Measurements from ENCODE around the gene SMIM41. TPM values are rescaled to one million over a fixed set of nuclear protein-coding genes. Genes with fewer than 3 reads are reported as not detected.

The SMIM41 gene
- total RNA-seq, 4 donors from 2014 or later = 2.1 to 26.6 (median 5.6) TPM

DNA sequence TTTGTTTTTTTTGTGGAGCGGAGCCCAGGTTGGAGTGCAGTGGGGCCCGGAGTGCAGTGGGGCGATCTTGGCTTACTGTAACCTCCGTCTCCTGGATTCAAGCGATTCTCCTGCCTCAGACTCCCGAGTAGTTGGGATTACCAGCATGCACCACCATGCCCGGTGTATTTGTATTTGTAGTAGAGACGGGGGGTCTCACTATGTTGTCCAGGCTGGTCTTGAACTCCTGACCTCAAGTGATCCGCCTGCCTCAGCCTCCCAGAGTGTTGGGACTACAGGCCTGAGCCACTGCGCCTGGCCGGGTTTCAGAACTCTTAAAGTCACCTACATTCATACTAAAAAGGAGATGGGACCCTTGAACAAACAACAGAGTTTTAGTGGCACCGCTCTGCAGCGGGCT, 59.6 kb downstream of the SMIM41 start:
- Histone ChIP-seq H3K36me3 (no peaks in the 10 kb centered on the region), H3K27ac (replicated peaks in 1 of 4) (no peak overlapping the region), H3K9me3 (no peaks in the 10 kb centered on the region), H3K4me1 (no peaks in the 10 kb centered on the region), H3K27me3 (no peaks in the 10 kb centered on the region), H3K4me3 (no peak overlapping the region)
- intact Hi-C loops (cut with DNase I) = no loop called here
- DNase-seq (ENCODE audit: extremely low spot score) = no peak
- 89% methylated on average over 13 of the region's 13 CpGs for WGBS
- TF ChIP-seq POLR2A (IDR thresholded peaks at IDR 0.05; ENCODE audit: low read depth) (no peak), EP300 (IDR thresholded peaks at IDR 0.05) (no peak), CTCF (IDR thresholded peaks at IDR 0.05) (no peak), POLR2AphosphoS5 (IDR thresholded peaks at IDR 0.05) (no peak)

DNA sequence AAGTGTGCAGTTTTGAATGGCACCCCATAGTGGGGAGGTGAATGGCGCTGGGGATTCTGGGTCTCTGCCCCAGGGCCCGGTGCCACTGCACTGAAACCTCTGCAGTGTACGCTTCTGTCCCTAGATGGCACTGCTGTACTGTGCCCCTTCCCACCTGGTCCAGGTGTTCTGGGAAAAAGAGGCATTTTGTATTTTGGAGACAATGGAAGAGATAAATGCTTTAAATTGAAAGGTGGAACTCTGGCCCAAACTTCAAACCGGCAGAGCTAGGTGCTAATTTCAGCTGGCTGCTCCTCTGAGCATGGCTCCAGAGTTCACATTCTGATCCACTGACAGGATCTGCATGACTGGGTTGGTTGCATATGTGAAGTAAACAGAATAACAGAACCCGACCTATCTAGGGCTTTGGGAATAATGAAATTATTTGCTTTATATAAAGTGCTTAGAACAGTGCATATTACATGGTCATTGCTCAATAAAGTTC, 60.1 kb downstream of the SMIM41 start:
- H3K4me3 ChIP-seq = no peak overlapping the region
- H3K27me3 ChIP-seq = no peaks in the 10 kb centered on the region
- intact Hi-C loops (cut with DNase I) = no loop called here
- no peaks in the 10 kb centered on the region for H3K36me3 ChIP-seq
- no peaks in the 10 kb centered on the region for H3K9me3 ChIP-seq
- TF ChIP-seq EP300 (IDR thresholded peaks at IDR 0.05) (no peak), POLR2AphosphoS5 (IDR thresholded peaks at IDR 0.05) (no peak), CTCF (IDR thresholded peaks at IDR 0.05) (peak; percentile 41 to 63 (median 51)), POLR2A (IDR thresholded peaks at IDR 0.05; ENCODE audit: low read depth) (no peak)
- H3K4me1 ChIP-seq = no peaks in the 10 kb centered on the region
- H3K27ac ChIP-seq (replicated peaks in 1 of 4) = no peak overlapping the region
- DNase-seq (ENCODE audit: extremely low spot score) = no peak
- WGBS = 28% methylated on average over 5 of the region's 5 CpGs

- H3K4me1 ChIP-seq = peaks cover 0 to 14% (median 6%) of the 10 kb centered on the region in 4 donors
Observed at GRCh38 chr12:52141306-52141705, 61.8 kb downstream of the SMIM41 start.

GRCh38 chr12:52141875-52142274, 62.4 kb downstream of the SMIM41 start:
- Histone ChIP-seq H3K4me1 (peaks cover 5 to 19% (median 11%) of the 10 kb centered on the region in 4 donors), H3K9me3 (no peaks in the 10 kb centered on the region)
- 85% methylated on average over 6 of the region's 8 CpGs for WGBS

More at GRCh38 chr12:52141306-52141705, 61.8 kb downstream of the SMIM41 start:
- DNase-seq (ENCODE audit: extremely low spot score) = no peak
- TF ChIP-seq POLR2A (IDR thresholded peaks at IDR 0.05; ENCODE audit: low read depth) (no peak), CTCF (IDR thresholded peaks at IDR 0.05) (no peak), POLR2AphosphoS5 (IDR thresholded peaks at IDR 0.05) (no peak), EP300 (IDR thresholded peaks at IDR 0.05) (no peak)
- intact Hi-C loops (cut with DNase I) = no loop called here
- H3K4me3 ChIP-seq = no peak overlapping the region
- 81% methylated on average over 4 of the region's 4 CpGs for WGBS
- no peaks in the 10 kb centered on the region for H3K27me3 ChIP-seq
- H3K9me3 ChIP-seq = no peaks in the 10 kb centered on the region
- no peaks in the 10 kb centered on the region for H3K36me3 ChIP-seq
- no peak overlapping the region for H3K27ac ChIP-seq (replicated peaks in 1 of 4)

More at GRCh38 chr12:52141875-52142274, 62.4 kb downstream of the SMIM41 start:
- H3K27me3 ChIP-seq = no peaks in the 10 kb centered on the region
- H3K36me3 ChIP-seq = no peaks in the 10 kb centered on the region
- intact Hi-C loops (cut with DNase I) = no loop called here
- H3K4me3 ChIP-seq = no peak overlapping the region
- TF ChIP-seq CTCF (IDR thresholded peaks at IDR 0.05) (no peak), POLR2A (IDR thresholded peaks at IDR 0.05; ENCODE audit: low read depth) (no peak), EP300 (IDR thresholded peaks at IDR 0.05) (no peak), POLR2AphosphoS5 (IDR thresholded peaks at IDR 0.05) (no peak)
- no peak for DNase-seq (ENCODE audit: extremely low spot score)
- H3K27ac ChIP-seq (replicated peaks in 1 of 4) = no peak overlapping the region
